Measurements from ENCODE around the gene TANC2.

The TANC2 gene

GRCh38 chr17:62965686-62966425 lies at the start of gene TANC2:
TSS of gene TANC2 (plus strand) at chr17:62966235. CDS start at chr17:63009560, 43,325 bp downstream.
- peaks cover 14 to 16% of the 10 kb centered on the region in 2 donors for H3K27me3 Mint-ChIP-seq
- H3K4me3 Mint-ChIP-seq, result peak within 1 kb of the TSS; percentile 86 to 87

GRCh38 chr17:62916684-62917571 lies 49.1 kb upstream of the TANC2 start:
- Mint-ChIP-seq H3K9me3 (peaks cover 3% of the 10 kb centered on the region in 2 donors), H3K4me1 (no peaks in the 10 kb centered on the region), H3K4me3 (no peak overlapping the region), H3K27me3 (peaks cover 10 to 35% of the 10 kb centered on the region in 2 donors), H3K36me3 (no peaks in the 10 kb centered on the region), H3K27ac (no peak overlapping the region)
- DNase-seq (no peak), ATAC-seq (replicated peaks) (no peak)

More at GRCh38 chr17:62965686-62966425, at the start of gene TANC2:
- H3K36me3 Mint-ChIP-seq, result no peaks in the 10 kb centered on the region
- peak within 1 kb of the TSS; percentile 88 for H3K27ac Mint-ChIP-seq
- no peaks in the 10 kb centered on the region for H3K9me3 Mint-ChIP-seq
- H3K4me1 Mint-ChIP-seq, result peaks cover 15 to 27% of the 10 kb centered on the region in 2 donors
- ATAC-seq (replicated peaks) (peak; percentile 77 to 84), DNase-seq (peak; percentile 58)

- Mint-ChIP-seq H3K4me1 (no peaks in the 10 kb centered on the region), H3K27me3 (peaks cover 14 to 19% of the 10 kb centered on the region in 2 donors), H3K9me3 (no peaks in the 10 kb centered on the region), H3K4me3 (no peak overlapping the region), H3K27ac (no peak overlapping the region), H3K36me3 (no peaks in the 10 kb centered on the region)
- DNase-seq (no peak), ATAC-seq (replicated peaks) (no peak)
These were observed 46.6 kb upstream of the TANC2 start for GRCh38 chr17:62919388-62919787.

GRCh38 chr17:62920300-62920699 lies 45.7 kb upstream of the TANC2 start:
- Mint-ChIP-seq H3K27me3 (peaks cover 10% of the 10 kb centered on the region in 2 donors), H3K4me1 (no peaks in the 10 kb centered on the region), H3K27ac (no peak overlapping the region), H3K9me3 (no peaks in the 10 kb centered on the region), H3K36me3 (no peaks in the 10 kb centered on the region), H3K4me3 (no peak overlapping the region)
- no peak for ATAC-seq (replicated peaks)
- no peak for DNase-seq

GRCh38 chr17:62921817-62922216 lies 44.2 kb upstream of the TANC2 start:
- Mint-ChIP-seq H3K4me1 (no peaks in the 10 kb centered on the region), H3K27ac (no peak overlapping the region), H3K27me3 (peaks cover 11 to 12% of the 10 kb centered on the region in 2 donors), H3K4me3 (no peak overlapping the region), H3K9me3 (no peaks in the 10 kb centered on the region), H3K36me3 (no peaks in the 10 kb centered on the region)
- DNase-seq (no peak), ATAC-seq (replicated peaks) (no peak)

- H3K4me3 Mint-ChIP-seq, result no peak overlapping the region
- no peak overlapping the region for H3K27ac Mint-ChIP-seq
- peaks cover 15 to 17% of the 10 kb centered on the region in 2 donors for H3K27me3 Mint-ChIP-seq
- no peaks in the 10 kb centered on the region for H3K36me3 Mint-ChIP-seq
- no peaks in the 10 kb centered on the region for H3K4me1 Mint-ChIP-seq
- no peak for ATAC-seq (replicated peaks)
- no peak for DNase-seq
- H3K9me3 Mint-ChIP-seq, result no peaks in the 10 kb centered on the region
These were observed 42.5 kb upstream of the TANC2 start for GRCh38 chr17:62923258-62924150.

- no peaks in the 10 kb centered on the region for H3K4me1 Mint-ChIP-seq
- H3K27ac Mint-ChIP-seq, result no peak overlapping the region
- DNase-seq (no peak), ATAC-seq (replicated peaks) (no peak)
- H3K36me3 Mint-ChIP-seq, result no peaks in the 10 kb centered on the region
- no peak overlapping the region for H3K4me3 Mint-ChIP-seq
- H3K9me3 Mint-ChIP-seq, result no peaks in the 10 kb centered on the region
- H3K27me3 Mint-ChIP-seq, result peaks cover 13 to 15% of the 10 kb centered on the region in 2 donors
These were observed 40.7 kb upstream of the TANC2 start for GRCh38 chr17:62925267-62925836.

- Mint-ChIP-seq H3K36me3 (no peaks in the 10 kb centered on the region), H3K4me3 (no peak overlapping the region), H3K27ac (no peak overlapping the region), H3K4me1 (no peaks in the 10 kb centered on the region), H3K27me3 (peaks cover 16 to 19% of the 10 kb centered on the region in 2 donors), H3K9me3 (no peaks in the 10 kb centered on the region)
- ATAC-seq (replicated peaks), result no peak
- DNase-seq, result no peak
These were observed 39.0 kb upstream of the TANC2 start for GRCh38 chr17:62927083-62927482.

- no peak for ATAC-seq (replicated peaks)
- H3K4me3 Mint-ChIP-seq, result no peak overlapping the region
- H3K27me3 Mint-ChIP-seq, result peaks cover 19 to 29% of the 10 kb centered on the region in 2 donors
- H3K4me1 Mint-ChIP-seq, result no peaks in the 10 kb centered on the region
- H3K9me3 Mint-ChIP-seq, result no peaks in the 10 kb centered on the region
- H3K36me3 Mint-ChIP-seq, result no peaks in the 10 kb centered on the region
- DNase-seq, result no peak
- H3K27ac Mint-ChIP-seq, result no peak overlapping the region
These were observed 36.7 kb upstream of the TANC2 start for GRCh38 chr17:62929320-62929719.

GRCh38 chr17:62931101-62931500 lies 34.9 kb upstream of the TANC2 start:
- no peak overlapping the region for H3K4me3 Mint-ChIP-seq
- DNase-seq (no peak), ATAC-seq (replicated peaks) (no peak)
- H3K27me3 Mint-ChIP-seq, result peaks cover 22 to 39% of the 10 kb centered on the region in 2 donors
- H3K9me3 Mint-ChIP-seq, result no peaks in the 10 kb centered on the region
- H3K36me3 Mint-ChIP-seq, result no peaks in the 10 kb centered on the region
- no peak overlapping the region for H3K27ac Mint-ChIP-seq
- no peaks in the 10 kb centered on the region for H3K4me1 Mint-ChIP-seq

GRCh38 chr17:62933501-62934385 lies 32.3 kb upstream of the TANC2 start:
- no peak overlapping the region for H3K27ac Mint-ChIP-seq
- no peaks in the 10 kb centered on the region for H3K9me3 Mint-ChIP-seq
- H3K4me3 Mint-ChIP-seq, result no peak overlapping the region
- H3K36me3 Mint-ChIP-seq, result no peaks in the 10 kb centered on the region
- H3K4me1 Mint-ChIP-seq, result no peaks in the 10 kb centered on the region
- DNase-seq, result no peak
- ATAC-seq (replicated peaks), result no peak
- peaks cover 27 to 50% of the 10 kb centered on the region in 2 donors for H3K27me3 Mint-ChIP-seq

GRCh38 chr17:62935098-62935497 lies 30.9 kb upstream of the TANC2 start:
- H3K9me3 Mint-ChIP-seq, result peaks cover 0 to 2% of the 10 kb centered on the region in 2 donors
- no peak overlapping the region for H3K27ac Mint-ChIP-seq
- H3K4me3 Mint-ChIP-seq, result no peak overlapping the region
- ATAC-seq (replicated peaks), result no peak
- no peaks in the 10 kb centered on the region for H3K4me1 Mint-ChIP-seq
- no peak for DNase-seq
- H3K27me3 Mint-ChIP-seq, result peaks cover 27 to 49% of the 10 kb centered on the region in 2 donors
- H3K36me3 Mint-ChIP-seq, result no peaks in the 10 kb centered on the region

- no peaks in the 10 kb centered on the region for H3K36me3 Mint-ChIP-seq
- H3K4me3 Mint-ChIP-seq, result no peak overlapping the region
- no peak overlapping the region for H3K27ac Mint-ChIP-seq
- H3K4me1 Mint-ChIP-seq, result no peaks in the 10 kb centered on the region
- DNase-seq (no peak), ATAC-seq (replicated peaks) (no peak)
- peaks cover 0 to 2% of the 10 kb centered on the region in 2 donors for H3K9me3 Mint-ChIP-seq
- H3K27me3 Mint-ChIP-seq, result peaks cover 25 to 49% of the 10 kb centered on the region in 2 donors
These were observed 30.5 kb upstream of the TANC2 start for GRCh38 chr17:62935523-62935922.

All from stimulated activated naive B cell treated with anti-CD40 and anti-IgM and Interleukin-4, amounts not matched to agents 10 μg/mL and 1 μg/mL and 100 μg/mL, for 72 hours (primary cell).